ENCODE results near the gene PTCHD4.

DNA sequence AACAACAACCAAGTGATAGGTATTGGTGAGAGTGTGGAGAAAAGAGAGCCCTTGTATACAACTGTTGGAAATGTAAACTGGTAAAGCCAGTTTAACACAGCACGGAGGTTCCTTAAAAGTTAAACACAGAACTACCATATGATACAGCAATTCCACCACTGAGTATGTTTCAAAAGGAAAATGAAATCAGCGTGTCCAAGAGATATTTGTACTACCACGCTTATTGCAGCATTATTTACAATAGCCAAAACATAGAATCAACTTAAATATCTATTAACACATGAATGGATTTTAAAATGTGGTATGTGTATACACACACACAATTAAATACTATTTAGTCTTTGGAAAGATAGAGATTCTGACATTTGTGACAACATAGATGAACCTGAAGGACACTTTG, 1.1 kb downstream of the PTCHD4 start:
- TF ChIP-seq RNF2 (conservative IDR thresholded peaks at IDR 0.05; ENCODE audit: low read depth) (no peak), NAIF1 (CRISPR knock-in tag; IDR thresholded peaks at IDR 0.05; ENCODE audit: borderline replicate concordance) (no peak), SP2 (CRISPR knock-in tag; IDR thresholded peaks at IDR 0.05) (no peak), TSC22D2 (CRISPR knock-in tag; IDR thresholded peaks at IDR 0.05; ENCODE audit: borderline replicate concordance) (no peak), ZKSCAN8 (CRISPR knock-in tag; IDR thresholded peaks at IDR 0.05; ENCODE audit: borderline replicate concordance) (no peak)
- TF ChIP-seq, protein P1, sequence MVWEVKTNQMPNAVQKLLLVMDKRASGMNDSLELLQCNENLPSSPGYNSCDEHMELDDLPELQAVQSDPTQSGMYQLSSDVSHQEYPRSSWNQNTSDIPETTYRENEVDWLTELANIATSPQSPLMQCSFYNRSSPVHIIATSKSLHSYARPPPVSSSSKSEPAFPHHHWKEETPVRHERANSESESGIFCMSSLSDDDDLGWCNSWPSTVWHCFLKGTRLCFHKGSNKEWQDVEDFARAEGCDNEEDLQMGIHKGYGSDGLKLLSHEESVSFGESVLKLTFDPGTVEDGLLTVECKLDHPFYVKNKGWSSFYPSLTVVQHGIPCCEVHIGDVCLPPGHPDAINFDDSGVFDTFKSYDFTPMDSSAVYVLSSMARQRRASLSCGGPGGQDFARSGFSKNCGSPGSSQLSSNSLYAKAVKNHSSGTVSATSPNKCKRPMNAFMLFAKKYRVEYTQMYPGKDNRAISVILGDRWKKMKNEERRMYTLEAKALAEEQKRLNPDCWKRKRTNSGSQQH (CRISPR knock-in tag; IDR thresholded peaks at IDR 0.05; ENCODE audit: low read depth) = no peak
- TF ChIP-seq, protein P2, sequence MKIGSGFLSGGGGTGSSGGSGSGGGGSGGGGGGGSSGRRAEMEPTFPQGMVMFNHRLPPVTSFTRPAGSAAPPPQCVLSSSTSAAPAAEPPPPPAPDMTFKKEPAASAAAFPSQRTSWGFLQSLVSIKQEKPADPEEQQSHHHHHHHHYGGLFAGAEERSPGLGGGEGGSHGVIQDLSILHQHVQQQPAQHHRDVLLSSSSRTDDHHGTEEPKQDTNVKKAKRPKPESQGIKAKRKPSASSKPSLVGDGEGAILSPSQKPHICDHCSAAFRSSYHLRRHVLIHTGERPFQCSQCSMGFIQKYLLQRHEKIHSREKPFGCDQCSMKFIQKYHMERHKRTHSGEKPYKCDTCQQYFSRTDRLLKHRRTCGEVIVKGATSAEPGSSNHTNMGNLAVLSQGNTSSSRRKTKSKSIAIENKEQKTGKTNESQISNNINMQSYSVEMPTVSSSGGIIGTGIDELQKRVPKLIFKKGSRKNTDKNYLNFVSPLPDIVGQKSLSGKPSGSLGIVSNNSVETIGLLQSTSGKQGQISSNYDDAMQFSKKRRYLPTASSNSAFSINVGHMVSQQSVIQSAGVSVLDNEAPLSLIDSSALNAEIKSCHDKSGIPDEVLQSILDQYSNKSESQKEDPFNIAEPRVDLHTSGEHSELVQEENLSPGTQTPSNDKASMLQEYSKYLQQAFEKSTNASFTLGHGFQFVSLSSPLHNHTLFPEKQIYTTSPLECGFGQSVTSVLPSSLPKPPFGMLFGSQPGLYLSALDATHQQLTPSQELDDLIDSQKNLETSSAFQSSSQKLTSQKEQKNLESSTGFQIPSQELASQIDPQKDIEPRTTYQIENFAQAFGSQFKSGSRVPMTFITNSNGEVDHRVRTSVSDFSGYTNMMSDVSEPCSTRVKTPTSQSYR (CRISPR knock-in tag; IDR thresholded peaks at IDR 0.05; ENCODE audit: borderline replicate concordance) = no peak

Data from HepG2 (cell line).